HepG2 (cell line): ENCODE measurements around the gene TAF1A. TPM values are rescaled to one million over a fixed set of nuclear protein-coding genes. Genes with fewer than 3 reads are reported as not detected.

Source experiments
- ATF2 ChIP-seq: sonication (generic); formaldehyde crosslinking; IDR thresholded peaks from 2 replicates; pipeline ENCODE4 v1.4.0; 2020; ENCODE audit warnings: missing genetic modification reagents
- ATF7 ChIP-seq, 2 experiments: fragments of 450-650 bp in 1 of 2; sonication (generic) in 1 of 2; formaldehyde crosslinking in 1 of 2; IDR thresholded peaks; 2 replicates each; pipeline versions ENCODE4 v1.4.0 to v1.6.1; 2016 to 2020; ENCODE audit warnings: antibody characterized with exemption in 1 of 2, mild to moderate bottlenecking in 1 of 2, missing genetic modification reagents in 1 of 2
- BRCA1 ChIP-seq: sonication (generic); formaldehyde crosslinking; IDR thresholded peaks from 2 replicates; pipeline ENCODE4 v1.4.0; 2020; ENCODE audit warnings: missing genetic modification reagents
- ELF4 ChIP-seq: sonication (generic); formaldehyde crosslinking; IDR thresholded peaks from 2 replicates; pipeline ENCODE4 v1.5.0; 2020; ENCODE audit warnings: missing genetic modification reagents, mild to moderate bottlenecking, moderate library complexity, borderline replicate concordance
- FIP1L1 ChIP-seq: fragments of 200-400 bp; formaldehyde crosslinking; IDR thresholded peaks from 2 replicates; pipeline ENCODE4 v1.6.1; 2018; ENCODE audit warnings: low read depth, mild to moderate bottlenecking, low read length, moderate library complexity, borderline replicate concordance; ENCODE audit not compliant: insufficient read depth
- FOSL2 ChIP-seq: sonication (generic); formaldehyde crosslinking; IDR thresholded peaks from 2 replicates; pipeline ENCODE4 v1.4.0; 2020; ENCODE audit warnings: missing genetic modification reagents
- GATAD1 ChIP-seq: IDR thresholded peaks from 2 replicates; pipeline ENCODE4 v1.6.1; 2016; ENCODE audit warnings: missing genetic modification reagents, missing compliant biosample characterization
- HNRNPH1 ChIP-seq: fragments of 200-400 bp; formaldehyde crosslinking; optimal IDR thresholded peaks from 2 replicates; pipeline ENCODE3; 2017; ENCODE audit warnings: mild to moderate bottlenecking, low read depth, low read length
- MNT ChIP-seq: fragments of 450-650 bp; IDR thresholded peaks from 2 replicates; pipeline ENCODE4 v1.6.1; 2016
- NCOA1 ChIP-seq: sonication (generic); formaldehyde crosslinking; IDR thresholded peaks from 2 replicates; pipeline ENCODE4 v1.9.0; 2021; ENCODE audit warnings: missing genetic modification reagents
- NFIC ChIP-seq: IDR thresholded peaks from 2 replicates; pipeline ENCODE4 v1.6.1; 2012; ENCODE audit warnings: mild to moderate bottlenecking, low read length, inconsistent platforms
- NFKBIZ ChIP-seq: IDR thresholded peaks from 2 replicates; pipeline ENCODE4 v1.6.1; 2018; ENCODE audit warnings: missing genetic modification reagents, missing compliant biosample characterization
- NR1H2 ChIP-seq: sonication (generic); formaldehyde crosslinking; IDR thresholded peaks from 2 replicates; pipeline ENCODE4 v1.8.1; 2022; ENCODE audit warnings: low read depth, missing genetic modification reagents, borderline replicate concordance
- POGZ ChIP-seq: sonication (generic); formaldehyde crosslinking; IDR thresholded peaks from 2 replicates; pipeline ENCODE4 v1.4.0; 2020; ENCODE audit warnings: mild to moderate bottlenecking, missing genetic modification reagents
- RBM39 ChIP-seq: fragments of 200-400 bp; formaldehyde crosslinking; IDR thresholded peaks from one replicate; pipeline ENCODE4 v1.6.1; 2018; ENCODE audit warnings: antibody characterized with exemption, mild to moderate bottlenecking, low read depth, low read length; ENCODE audit not compliant: poor library complexity, severe bottlenecking
- SAFB2 ChIP-seq: sonication (generic); formaldehyde crosslinking; IDR thresholded peaks from 2 replicates; pipeline ENCODE4 v1.5.1; 2020; ENCODE audit warnings: missing genetic modification reagents, low read depth, mild to moderate bottlenecking, borderline replicate concordance
- SALL1 ChIP-seq: sonication (generic); formaldehyde crosslinking; IDR thresholded peaks from 2 replicates; pipeline ENCODE4 v1.8.0; 2022; ENCODE audit warnings: mild to moderate bottlenecking, missing genetic modification reagents
- SKI ChIP-seq: fragments of 450-650 bp; IDR thresholded peaks from one replicate; pipeline ENCODE4 v1.6.1; 2018; ENCODE audit warnings: mild to moderate bottlenecking; ENCODE audit not compliant: partially characterized antibody
- TBX2 ChIP-seq: sonication (generic); formaldehyde crosslinking; IDR thresholded peaks from 2 replicates; pipeline ENCODE4 v1.5.0; 2020; ENCODE audit warnings: missing genetic modification reagents, mild to moderate bottlenecking, borderline replicate concordance
- TEAD3 ChIP-seq: optimal IDR thresholded peaks from 2 replicates; pipeline ENCODE3; 2016; ENCODE audit warnings: borderline replicate concordance
- TEF ChIP-seq: sonication (generic); formaldehyde crosslinking; IDR thresholded peaks from 2 replicates; pipeline ENCODE4 v1.5.0; 2020; ENCODE audit warnings: missing genetic modification reagents
- ZBTB21 ChIP-seq: sonication (generic); formaldehyde crosslinking; IDR thresholded peaks from 2 replicates; pipeline ENCODE4 v1.4.0; 2020; ENCODE audit warnings: missing genetic modification reagents
- ZMYM4 ChIP-seq: sonication (generic); formaldehyde crosslinking; IDR thresholded peaks from 2 replicates; pipeline ENCODE4 v1.8.1; 2023; ENCODE audit warnings: mild to moderate bottlenecking, missing genetic modification reagents
- ZNF292 ChIP-seq: sonication (generic); formaldehyde crosslinking; IDR thresholded peaks from 2 replicates; pipeline ENCODE4 v1.8.1; 2022; ENCODE audit warnings: mild to moderate bottlenecking, low read depth, missing genetic modification reagents, borderline replicate concordance
- ZNF33A ChIP-seq: sonication (generic); formaldehyde crosslinking; IDR thresholded peaks from 2 replicates; pipeline ENCODE4 v1.5.1; 2020; ENCODE audit warnings: missing genetic modification reagents, mild to moderate bottlenecking, moderate library complexity, borderline replicate concordance
- ZNF460 ChIP-seq: sonication (generic); formaldehyde crosslinking; IDR thresholded peaks from 2 replicates; pipeline ENCODE4 v1.5.1; 2020; ENCODE audit warnings: missing genetic modification reagents, mild to moderate bottlenecking, borderline replicate concordance
- ZNF543 ChIP-seq: sonication (generic); formaldehyde crosslinking; IDR thresholded peaks from 2 replicates; pipeline ENCODE4 v1.4.0; 2020; ENCODE audit warnings: mild to moderate bottlenecking, missing genetic modification reagents
- ZNF644 ChIP-seq: IDR thresholded peaks from 2 replicates; pipeline ENCODE4 v1.6.1; 2016; ENCODE audit warnings: low read depth
- ZNF83 ChIP-seq: sonication (generic); formaldehyde crosslinking; IDR thresholded peaks from 2 replicates; pipeline ENCODE4 v1.4.0; 2020; ENCODE audit warnings: missing genetic modification reagents, mild to moderate bottlenecking, borderline replicate concordance
- polyA plus RNA-seq, 8 experiments: library from polyadenylated mRNA; depleted of rRNA in 3 of 8; stranded (reverse) in 7 of 8; unstranded in 1 of 8; fragments of >200 nt; fragmentation: Illumina TruSeq in 4 of 8; extraction: Trizol in 4 of 8; gene quantifications; 2 replicates each; pipeline versions ENCODE4 v1.2.1 to v1.2.3, GENCODE V29; 2011 to 2016; ENCODE audit warnings: low read depth in 4 of 8, missing spikeins in 1 of 8, mixed read lengths in 1 of 8; ENCODE audit not compliant: insufficient read depth in 1 of 8
- total RNA-seq, 5 experiments: library from RNA; depleted of rRNA; stranded (reverse); fragments of >200 nt; fragmentation: Illumina TruSeq; extraction: Trizol; gene quantifications; 2 replicates each; pipeline ENCODE4 v1.2.3, GENCODE V29; 2016; ENCODE audit warnings: low read depth in 1 of 5

Gene TAF1A
- total and polyA plus RNA-seq, 2 of the 13 experiments (the other 11 are each of a cell fraction or from before 2014, with no cell fraction given), result 3.3 to 10.7 TPM

GRCh38 chr1:222555992-222556615 is 33.6 kb downstream of the TAF1A start (continued):
- peak; percentile 79; the same call in 1 of the 2 replicates for TF ChIP-seq ATF2
- peak; percentile 50; the same call in 1 of the 2 replicates for TF ChIP-seq POGZ (CRISPR knock-in tag)
- TF ChIP-seq NR1H2, result no peak
- TF ChIP-seq ATF7 (IDR thresholded peaks at IDR 0.05), result peak; percentile 47
- TF ChIP-seq ATF7 (CRISPR knock-in tag; IDR thresholded peaks at IDR 0.05), result no peak
- TF ChIP-seq ZNF292 (CRISPR knock-in tag), result peak; percentile 53; the same call in 1 of the 2 replicates
- no peak for TF ChIP-seq RBM39
- peak; percentile 37; the same call in 1 of the 2 replicates for TF ChIP-seq ZBTB21 (CRISPR knock-in tag)
- peak; percentile 17; the same call in 1 of the 2 replicates for TF ChIP-seq ZNF460
- no peak for TF ChIP-seq BRCA1 (CRISPR knock-in tag)
- no peak for TF ChIP-seq MNT
- TF ChIP-seq SKI, result no peak
- TF ChIP-seq ZMYM4 (CRISPR knock-in tag), result peak; percentile 79
- no peak for TF ChIP-seq NCOA1 (CRISPR knock-in tag)
- TF ChIP-seq GATAD1, result 0 out of 2 replicates have a peak, but pooled peaks have one; percentile 21
- TF ChIP-seq NFIC, result no peak
- TF ChIP-seq SAFB2 (CRISPR knock-in tag), result no peak
- TF ChIP-seq ZNF644 (CRISPR knock-in tag), result peak; percentile 87
- TF ChIP-seq ZNF33A (CRISPR knock-in tag), result no peak
- 0 out of 2 replicates have a peak, but pooled peaks have one; percentile 23 for TF ChIP-seq TBX2 (CRISPR knock-in tag)
- peak; percentile 41 for TF ChIP-seq FOSL2 (CRISPR knock-in tag)
- no peak for TF ChIP-seq NFKBIZ (CRISPR knock-in tag)
- TF ChIP-seq TEF (CRISPR knock-in tag), result no peak
- no peak for TF ChIP-seq HNRNPH1
- no peak for TF ChIP-seq FIP1L1
- TF ChIP-seq SALL1 (CRISPR knock-in tag), result peak; percentile 89
- no peak for TF ChIP-seq ELF4 (CRISPR knock-in tag)
- TF ChIP-seq ZNF543 (CRISPR knock-in tag), result no peak
- no peak for TF ChIP-seq ZNF83 (CRISPR knock-in tag)
- peak; percentile 26 for TF ChIP-seq TEAD3 (CRISPR knock-in tag)
